CD4-positive, alpha-beta memory T cell (primary cell): Measurements from ENCODE around the gene LCTL. TPM values are rescaled to one million over a fixed set of nuclear protein-coding genes. Genes with fewer than 3 reads are reported as not detected.
"Not testable (repeated sequence)": the region's sequence is repeated elsewhere in the genome, so short reads cannot be mapped to it uniquely, and the experiment has no call there.

ENCODE experiments used
- CTCF ChIA-PET: fragments of 350-600 bp; sonication (Branson Sonifier 250); formaldehyde crosslinking; loops from one replicate; lab custom pipeline; 2021; ENCODE audit warnings: inconsistent platforms; ENCODE audit not compliant: partially characterized antibody; lab: Charles Lee
- POLR2A ChIA-PET: fragments of 350-600 bp; sonication (Branson Sonifier 250); formaldehyde crosslinking; loops from one replicate; lab custom pipeline; 2021; ENCODE audit not compliant: partially characterized antibody; lab: Charles Lee
- DNase-seq, 5 donors: peaks; one replicate each; pipeline versions ENCODE4 v3.0.0 to v3.0.0-alpha.2; 2020 to 2022; ENCODE audit warnings: mixed read lengths in 1 of 5
- H3K27ac ChIP-seq: one replicate; pipeline ENCODE4 v1.7.0; 2013; ENCODE audit warnings: low read depth, low read length
- H3K27me3 ChIP-seq: 2 replicates; pipeline ENCODE4 v1.7.0; 2013; ENCODE audit warnings: mild to moderate bottlenecking, low read length, moderate library complexity; ENCODE audit not compliant: insufficient read depth
- H3K36me3 ChIP-seq: 2 replicates; pipeline ENCODE4 v1.7.0; 2013; ENCODE audit warnings: mild to moderate bottlenecking, low read length, moderate library complexity; ENCODE audit not compliant: insufficient read depth
- H3K4me1 ChIP-seq: 2 replicates; pipeline ENCODE4 v1.7.0; 2013; ENCODE audit warnings: mild to moderate bottlenecking, low read length, moderate library complexity; ENCODE audit not compliant: insufficient read depth
- H3K4me3 ChIP-seq, 2 donors: one replicate each; pipeline ENCODE4 v1.7.0; 2013; ENCODE audit warnings: low read length in 2 of 2, mild to moderate bottlenecking in 1 of 2
- H3K9me3 ChIP-seq, 2 donors: one replicate each; pipeline ENCODE4 v1.7.0; 2013; ENCODE audit warnings: low read length in 2 of 2, control low read depth in 1 of 2; ENCODE audit not compliant: control insufficient read depth in 1 of 2
- H3K27ac Mint-ChIP-seq, 7 donors: one replicate each; pipeline ENCODE4 v1.8.0; 2020 to 2021; ENCODE audit warnings: mixed read lengths in 7 of 7, mild to moderate bottlenecking in 6 of 7, inconsistent platforms in 3 of 7, moderate library complexity in 3 of 7
- H3K27me3 Mint-ChIP-seq, 2 donors: one replicate each; pipeline ENCODE4 v1.8.0; 2020 to 2021; ENCODE audit warnings: mixed read lengths in 2 of 2
- H3K36me3 Mint-ChIP-seq, 2 donors: one replicate each; pipeline ENCODE4 v1.8.0; 2020 to 2021; ENCODE audit warnings: mixed read lengths in 2 of 2, inconsistent platforms in 1 of 2, mild to moderate bottlenecking in 1 of 2
- H3K4me1 Mint-ChIP-seq, 4 donors: one replicate each; pipeline ENCODE4 v1.8.0; 2020 to 2021; ENCODE audit warnings: mixed read lengths in 4 of 4, mild to moderate bottlenecking in 1 of 4
- H3K4me3 Mint-ChIP-seq, 8 donors: one replicate each; pipeline ENCODE4 v1.8.0; 2020 to 2021; ENCODE audit warnings: mixed read lengths in 8 of 8, mild to moderate bottlenecking in 7 of 8, moderate library complexity in 6 of 8, inconsistent platforms in 3 of 8
- H3K9me3 Mint-ChIP-seq, 8 donors: one replicate each; pipeline ENCODE4 v1.8.0; 2020 to 2021; ENCODE audit warnings: mixed read lengths in 8 of 8, mild to moderate bottlenecking in 5 of 8, inconsistent platforms in 3 of 8, moderate library complexity in 1 of 8
- intact Hi-C: fragments of 100-400 bp; cut with micrococcal nuclease; formaldehyde crosslinking; loops from one replicate; pipeline ENCODE4 v1.15.1; 2023
- polyA plus RNA-seq, 2 donors: library from polyadenylated mRNA; unstranded; fragments of 300-500 nt; fragmentation: Illumina TruSeq; gene quantifications; one replicate each; pipeline ENCODE4 v1.2.3, GENCODE V29; 2021
- total RNA-seq, 2 experiments: library from RNA; stranded (reverse); gene quantifications; one replicate each; pipeline ENCODE4 v1.2.3, GENCODE V29; 2021

LCTL gene
- total and polyA plus RNA-seq, 4 experiments from 2014 or later: not detected

- Histone ChIP-seq H3K27me3 (no peaks in the 10 kb centered on the region), H3K4me3 (no peak overlapping the region), H3K4me1 (no peaks in the 10 kb centered on the region), H3K36me3 (no peaks in the 10 kb centered on the region), H3K9me3 (no peaks in the 10 kb centered on the region), H3K27ac (no peak overlapping the region)
- H3K4me1 Mint-ChIP-seq: no peaks in the 10 kb centered on the region
- DNase-seq: no peak
- H3K9me3 Mint-ChIP-seq: no peaks in the 10 kb centered on the region
- intact Hi-C loops: no loop called here
- POLR2A ChIA-PET: no interaction called here
- peaks cover 13 to 19% of the 10 kb centered on the region in 2 donors for H3K27me3 Mint-ChIP-seq
- H3K4me3 Mint-ChIP-seq: no peak overlapping the region
- H3K27ac Mint-ChIP-seq: no peak overlapping the region
- CTCF ChIA-PET: no interaction called here
- H3K36me3 Mint-ChIP-seq: no peaks in the 10 kb centered on the region
Observed at GRCh38 chr15:66591322-66591862, 25.6 kb upstream of the LCTL start.

GRCh38 chr15:66590435-66590834 lies 24.6 kb upstream of the LCTL start:
- Mint-ChIP-seq H3K4me1 (no peaks in the 10 kb centered on the region), H3K36me3 (no peaks in the 10 kb centered on the region), H3K27me3 (peaks cover 15 to 21% of the 10 kb centered on the region in 2 donors), H3K4me3 (no peak overlapping the region), H3K9me3 (no peaks in the 10 kb centered on the region), H3K27ac (no peak overlapping the region)
- no peaks in the 10 kb centered on the region for H3K4me1 ChIP-seq
- CTCF ChIA-PET: no interaction called here
- no peaks in the 10 kb centered on the region for H3K36me3 ChIP-seq
- no peaks in the 10 kb centered on the region for H3K9me3 ChIP-seq
- no peaks in the 10 kb centered on the region for H3K27me3 ChIP-seq
- intact Hi-C loops: no loop called here
- POLR2A ChIA-PET: no interaction called here
- H3K4me3 ChIP-seq: no peak overlapping the region
- no peak for DNase-seq
- H3K27ac ChIP-seq: no peak overlapping the region

- H3K27me3 ChIP-seq, H3K36me3 Mint-ChIP-seq, H3K27ac ChIP-seq, H3K9me3 Mint-ChIP-seq, H3K4me3 ChIP-seq, DNase-seq, H3K4me3 Mint-ChIP-seq, H3K9me3 ChIP-seq, H3K4me1 Mint-ChIP-seq, intact Hi-C loops, H3K4me1 ChIP-seq, POLR2A ChIA-PET, H3K27ac Mint-ChIP-seq, CTCF ChIA-PET, H3K36me3 ChIP-seq: not testable (repeated sequence)
- peaks cover 15 to 21% of the 10 kb centered on the region in 2 donors for H3K27me3 Mint-ChIP-seq
Observed at GRCh38 chr15:66589429-66589828, 23.6 kb upstream of the LCTL start.

GRCh38 chr15:66588971-66589370 lies 23.2 kb upstream of the LCTL start:
- CTCF ChIA-PET: no interaction called here

GRCh38 chr15:66588537-66588936 lies 22.7 kb upstream of the LCTL start:
- Histone ChIP-seq H3K9me3 (no peaks in the 10 kb centered on the region), H3K27ac (no peak overlapping the region), H3K36me3 (no peaks in the 10 kb centered on the region), H3K4me1 (no peaks in the 10 kb centered on the region), H3K27me3 (no peaks in the 10 kb centered on the region), H3K4me3 (no peak overlapping the region)
- intact Hi-C loops: no loop called here
- Mint-ChIP-seq H3K4me3 (no peak overlapping the region), H3K27ac (no peak overlapping the region), H3K9me3 (no peaks in the 10 kb centered on the region), H3K4me1 (no peaks in the 10 kb centered on the region), H3K36me3 (no peaks in the 10 kb centered on the region), H3K27me3 (peaks cover 16 to 21% of the 10 kb centered on the region in 2 donors)
- POLR2A ChIA-PET: no interaction called here
- DNase-seq: no peak
- CTCF ChIA-PET: interaction anchor here (1.0 kb wide), 1 partner anchor 263 kb away, joined by 3 read pairs; no protein-coding TSS in a partner anchor

More at GRCh38 chr15:66588971-66589370, 23.2 kb upstream of the LCTL start:
- Histone ChIP-seq H3K27ac (no peak overlapping the region), H3K27me3 (no peaks in the 10 kb centered on the region), H3K4me1 (no peaks in the 10 kb centered on the region), H3K4me3 (no peak overlapping the region), H3K36me3 (no peaks in the 10 kb centered on the region), H3K9me3 (no peaks in the 10 kb centered on the region)
- intact Hi-C loops: no loop called here
- Mint-ChIP-seq H3K27me3 (peaks cover 16 to 23% of the 10 kb centered on the region in 2 donors), H3K27ac (no peak overlapping the region), H3K4me3 (no peak overlapping the region), H3K4me1 (no peaks in the 10 kb centered on the region), H3K9me3 (no peaks in the 10 kb centered on the region), H3K36me3 (no peaks in the 10 kb centered on the region)
- DNase-seq: no peak
- POLR2A ChIA-PET: no interaction called here

- no peaks in the 10 kb centered on the region for H3K4me1 Mint-ChIP-seq
Observed at GRCh38 chr15:66587749-66588148, 22.0 kb upstream of the LCTL start.

GRCh38 chr15:66587020-66587419 lies 21.2 kb upstream of the LCTL start:
- intact Hi-C loops: no loop called here
- H3K36me3 ChIP-seq: no peaks in the 10 kb centered on the region
- H3K27ac ChIP-seq: no peak overlapping the region
- H3K4me1 Mint-ChIP-seq: no peaks in the 10 kb centered on the region
- H3K36me3 Mint-ChIP-seq: no peaks in the 10 kb centered on the region
- H3K4me3 ChIP-seq: no peak overlapping the region
- H3K27ac Mint-ChIP-seq: no peak overlapping the region
- no peaks in the 10 kb centered on the region for H3K9me3 ChIP-seq
- no peaks in the 10 kb centered on the region for H3K4me1 ChIP-seq
- no peak for DNase-seq
- no peaks in the 10 kb centered on the region for H3K9me3 Mint-ChIP-seq
- peaks cover 11 to 15% of the 10 kb centered on the region in 2 donors for H3K27me3 Mint-ChIP-seq
- POLR2A ChIA-PET: no interaction called here
- H3K27me3 ChIP-seq: no peaks in the 10 kb centered on the region
- no peak overlapping the region for H3K4me3 Mint-ChIP-seq
- CTCF ChIA-PET: no interaction called here

More at GRCh38 chr15:66587749-66588148, 22.0 kb upstream of the LCTL start:
- Histone ChIP-seq H3K9me3 (no peaks in the 10 kb centered on the region), H3K4me3 (no peak overlapping the region), H3K27me3 (no peaks in the 10 kb centered on the region), H3K4me1 (no peaks in the 10 kb centered on the region), H3K27ac (no peak overlapping the region), H3K36me3 (no peaks in the 10 kb centered on the region)
- no peak overlapping the region for H3K27ac Mint-ChIP-seq
- intact Hi-C loops: no loop called here
- no peaks in the 10 kb centered on the region for H3K36me3 Mint-ChIP-seq
- ChIA-PET CTCF (interaction anchor here (1.0 kb wide), 1 partner anchor 264 kb away, joined by 3 read pairs; no protein-coding TSS in a partner anchor), POLR2A (no interaction called here)
- H3K9me3 Mint-ChIP-seq: no peaks in the 10 kb centered on the region
- DNase-seq: no peak
- peaks cover 13 to 15% of the 10 kb centered on the region in 2 donors for H3K27me3 Mint-ChIP-seq
- no peak overlapping the region for H3K4me3 Mint-ChIP-seq
